ENCODE measurements around the gene ANKRD65. TPM values are rescaled to one million over a fixed set of nuclear protein-coding genes. Genes with fewer than 3 reads are reported as not detected.
"Not testable (repeated sequence)": the region's sequence is repeated elsewhere in the genome, so short reads cannot be mapped to it uniquely, and the experiment has no call there.

Gene ANKRD65
- total RNA-seq, 1 donor from 2014 or later = 38.4 TPM

GRCh38 chr1:1385931-1386330, 35.1 kb downstream of the ANKRD65 start:
- no peak overlapping the region for H3K27ac Mint-ChIP-seq (ENCODE audit: unreplicated experiment)
- DNase-seq = no peak
- H3K9me3 Mint-ChIP-seq (ENCODE audit: unreplicated experiment) = peaks cover 3% of the 10 kb centered on the region
- no peaks in the 10 kb centered on the region for H3K36me3 Mint-ChIP-seq (ENCODE audit: unreplicated experiment)
- H3K27me3 Mint-ChIP-seq (ENCODE audit: unreplicated experiment) = peaks cover 9% of the 10 kb centered on the region
- TF ChIP-seq CTCF (IDR thresholded peaks at IDR 0.05; ENCODE audit: partially characterized antibody, unreplicated experiment) = no peak
- no peak overlapping the region for H3K4me3 Mint-ChIP-seq (ENCODE audit: unreplicated experiment)
- H3K4me1 Mint-ChIP-seq (ENCODE audit: low read depth, unreplicated experiment) = peaks cover 6% of the 10 kb centered on the region

- not testable (repeated sequence) for H3K9me3 Mint-ChIP-seq (ENCODE audit: unreplicated experiment); H3K4me3 Mint-ChIP-seq (ENCODE audit: unreplicated experiment); H3K4me1 Mint-ChIP-seq (ENCODE audit: low read depth, unreplicated experiment); DNase-seq; H3K27me3 Mint-ChIP-seq (ENCODE audit: unreplicated experiment); H3K27ac Mint-ChIP-seq (ENCODE audit: unreplicated experiment); H3K36me3 Mint-ChIP-seq (ENCODE audit: unreplicated experiment)
Measured at GRCh38 chr1:1385339-1385738, 35.7 kb downstream of the ANKRD65 start.

- no peak for DNase-seq
- H3K4me1 Mint-ChIP-seq (ENCODE audit: low read depth, unreplicated experiment) = peaks cover 3% of the 10 kb centered on the region
- no peak overlapping the region for H3K27ac Mint-ChIP-seq (ENCODE audit: unreplicated experiment)
- H3K27me3 Mint-ChIP-seq (ENCODE audit: unreplicated experiment) = peaks cover 5% of the 10 kb centered on the region
- H3K4me3 Mint-ChIP-seq (ENCODE audit: unreplicated experiment) = no peak overlapping the region
- no peaks in the 10 kb centered on the region for H3K9me3 Mint-ChIP-seq (ENCODE audit: unreplicated experiment)
- no peak for TF ChIP-seq CTCF (IDR thresholded peaks at IDR 0.05; ENCODE audit: partially characterized antibody, unreplicated experiment)
- H3K36me3 Mint-ChIP-seq (ENCODE audit: unreplicated experiment) = no peaks in the 10 kb centered on the region
Measured at GRCh38 chr1:1381294-1381693, 39.8 kb downstream of the ANKRD65 start.

GRCh38 chr1:1380860-1381259, 40.2 kb downstream of the ANKRD65 start:
- Mint-ChIP-seq H3K4me1 (ENCODE audit: low read depth, unreplicated experiment) (peaks cover 3% of the 10 kb centered on the region), H3K4me3 (ENCODE audit: unreplicated experiment) (no peak overlapping the region), H3K27ac (ENCODE audit: unreplicated experiment) (no peak overlapping the region), H3K27me3 (ENCODE audit: unreplicated experiment) (peaks cover 5% of the 10 kb centered on the region), H3K9me3 (ENCODE audit: unreplicated experiment) (no peaks in the 10 kb centered on the region), H3K36me3 (ENCODE audit: unreplicated experiment) (no peaks in the 10 kb centered on the region)
- no peak for TF ChIP-seq CTCF (IDR thresholded peaks at IDR 0.05; ENCODE audit: partially characterized antibody, unreplicated experiment)
- no peak for DNase-seq

- H3K4me3 Mint-ChIP-seq (ENCODE audit: unreplicated experiment) = no peak overlapping the region
Measured at GRCh38 chr1:1377540-1378205, 43.4 kb downstream of the ANKRD65 start.

More at GRCh38 chr1:1377540-1378205, 43.4 kb downstream of the ANKRD65 start:
- no peak for DNase-seq
- no peak for TF ChIP-seq CTCF (IDR thresholded peaks at IDR 0.05; ENCODE audit: partially characterized antibody, unreplicated experiment)
- Mint-ChIP-seq H3K4me1 (ENCODE audit: low read depth, unreplicated experiment) (peaks cover 3% of the 10 kb centered on the region), H3K36me3 (ENCODE audit: unreplicated experiment) (no peaks in the 10 kb centered on the region), H3K27me3 (ENCODE audit: unreplicated experiment) (peaks cover 4% of the 10 kb centered on the region), H3K27ac (ENCODE audit: unreplicated experiment) (no peak overlapping the region), H3K9me3 (ENCODE audit: unreplicated experiment) (no peaks in the 10 kb centered on the region)
